NK-92 (cell line): Measurements from ENCODE around the gene KCNJ6.
"Not testable (repeated sequence)": the region's sequence is repeated elsewhere in the genome, so short reads cannot be mapped to it uniquely, and the experiment has no call there.

ENCODE experiments used
- DNase-seq: peaks from one replicate; lab custom pipeline; 2025; ENCODE audit not compliant: unreplicated experiment; lab: John Stamatoyannopoulos, UW

Gene KCNJ6

GRCh38 chr21:37686991-37687810, 229.1 kb downstream of the KCNJ6 start:
- DNase-seq, result no peak

GRCh38 chr21:37684547-37684946, 231.7 kb downstream of the KCNJ6 start:
- no peak for DNase-seq

- DNase-seq, result no peak
These were observed 232.2 kb downstream of the KCNJ6 start for GRCh38 chr21:37684115-37684493.

- no peak for DNase-seq
These were observed 232.7 kb downstream of the KCNJ6 start for GRCh38 chr21:37683396-37684114.

GRCh38 chr21:37682966-37683365, 233.3 kb downstream of the KCNJ6 start:
- DNase-seq, result no peak

DNA sequence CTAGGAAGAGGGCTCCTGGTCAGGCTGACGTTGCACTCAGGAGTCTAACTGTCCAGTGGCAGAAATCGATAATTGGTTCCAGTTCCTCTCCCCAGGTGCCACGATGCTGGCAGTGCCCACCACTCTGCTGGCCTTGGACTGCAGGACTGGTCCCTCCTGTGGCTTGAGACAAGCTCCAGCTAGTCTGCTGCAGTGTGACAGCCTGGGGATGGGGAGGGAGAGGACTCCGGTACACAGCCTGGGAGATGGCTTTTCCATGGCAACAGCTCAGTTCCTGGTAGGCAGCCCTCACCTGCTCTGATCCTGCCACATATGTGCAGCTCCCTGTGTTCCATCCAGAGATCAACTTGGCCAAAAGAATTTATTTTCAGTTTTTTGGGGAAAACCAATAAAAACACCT, 239.3 kb downstream of the KCNJ6 start:
- DNase-seq, result no peak

- no peak for DNase-seq
These were observed 241.0 kb downstream of the KCNJ6 start for GRCh38 chr21:37675202-37675801.

DNA sequence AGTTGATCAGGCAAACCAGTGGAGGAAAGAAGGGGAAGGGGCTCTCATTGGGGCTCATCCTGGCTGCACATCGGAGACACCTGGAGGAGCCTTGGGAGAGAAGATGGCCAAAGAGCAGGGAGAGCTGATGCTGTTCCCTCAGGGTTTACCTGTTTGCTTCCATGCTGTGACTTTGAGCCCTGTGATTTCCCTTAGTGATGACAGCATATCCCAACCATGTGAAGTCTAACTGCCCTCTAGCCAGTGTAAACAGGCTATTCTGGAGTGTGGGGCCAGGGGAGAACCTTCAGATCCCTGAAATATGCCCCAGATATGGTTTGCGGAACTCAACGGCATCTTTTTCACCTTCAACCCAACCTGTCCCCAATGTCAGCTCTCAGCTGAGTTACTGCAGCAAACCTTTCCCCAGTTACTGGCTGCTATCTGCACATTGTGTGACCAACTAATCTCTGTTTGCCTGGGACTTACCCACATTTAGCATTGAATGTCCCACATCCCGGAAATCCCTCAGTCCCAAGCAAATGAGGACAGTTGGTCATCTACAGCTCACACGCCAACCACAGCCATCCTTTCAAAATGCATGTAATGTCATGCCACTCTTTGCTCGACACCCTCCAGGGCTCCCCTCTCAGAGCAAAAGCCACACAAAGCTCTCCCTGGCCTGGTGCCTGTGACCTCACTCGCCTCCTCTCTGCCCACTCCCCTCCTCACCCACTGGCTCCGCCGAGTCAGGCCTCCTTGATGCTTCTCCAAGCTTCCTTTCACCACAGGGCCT, 242.3 kb downstream of the KCNJ6 start:
- DNase-seq, result no peak

DNA sequence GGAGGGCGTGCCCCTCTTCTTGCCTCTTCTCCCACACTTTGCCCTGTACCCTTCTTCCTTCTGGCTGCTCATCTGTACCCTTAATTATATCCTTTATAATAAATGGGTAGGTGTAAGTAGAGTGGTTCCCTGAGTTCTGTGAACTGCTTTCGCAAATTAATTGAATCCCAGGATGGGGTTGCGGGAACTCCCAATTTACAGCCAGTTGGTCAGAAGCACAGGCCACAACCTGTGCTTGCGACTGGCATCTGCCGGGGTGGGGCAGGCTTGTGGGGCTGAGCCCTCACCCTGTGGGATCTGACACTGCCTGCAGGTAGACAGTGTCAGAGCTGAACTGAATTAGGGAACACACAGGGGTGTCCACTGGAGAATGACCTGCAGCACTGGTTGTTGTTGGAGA, 244.9 kb downstream of the KCNJ6 start:
- no peak for DNase-seq

DNA sequence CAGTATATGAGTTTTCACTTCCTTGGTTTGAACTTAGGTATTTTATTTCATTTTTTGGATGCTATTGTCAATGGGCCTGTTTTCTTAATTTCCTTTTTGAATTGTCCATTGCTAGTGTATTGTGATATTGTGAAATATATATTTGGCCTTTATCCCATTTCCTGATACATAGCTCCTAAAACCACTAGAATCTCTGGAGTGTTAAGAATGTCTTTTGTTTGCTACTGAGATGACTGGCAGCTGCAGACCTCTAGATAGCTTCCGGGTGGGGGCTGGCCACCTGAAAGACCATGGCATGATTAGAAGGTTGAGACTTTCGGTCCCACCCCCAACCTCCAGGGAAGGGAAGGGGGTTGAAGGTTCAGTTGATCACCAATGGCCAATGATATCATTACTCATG, 245.4 kb downstream of the KCNJ6 start:
- DNase-seq, result no peak

DNA sequence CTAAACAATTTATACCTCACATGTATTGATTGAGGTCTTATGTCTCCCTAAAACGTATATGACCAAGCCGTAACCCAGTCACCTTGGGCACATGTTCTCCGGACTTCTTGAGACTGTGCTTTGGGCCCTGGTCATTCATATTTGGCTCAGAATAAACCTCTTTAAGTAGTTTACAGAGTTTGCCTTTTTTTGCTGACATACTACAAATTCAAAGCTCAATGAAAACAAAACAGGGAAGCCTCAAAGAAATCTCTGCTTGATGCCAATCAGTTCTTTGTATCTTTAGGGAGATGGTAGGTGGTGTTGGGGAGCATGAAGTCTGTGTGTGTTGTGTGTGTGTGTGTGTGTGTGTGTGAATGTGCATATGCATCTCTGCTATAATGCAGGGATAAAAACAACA, 247.0 kb downstream of the KCNJ6 start:
- DNase-seq, result no peak

DNA sequence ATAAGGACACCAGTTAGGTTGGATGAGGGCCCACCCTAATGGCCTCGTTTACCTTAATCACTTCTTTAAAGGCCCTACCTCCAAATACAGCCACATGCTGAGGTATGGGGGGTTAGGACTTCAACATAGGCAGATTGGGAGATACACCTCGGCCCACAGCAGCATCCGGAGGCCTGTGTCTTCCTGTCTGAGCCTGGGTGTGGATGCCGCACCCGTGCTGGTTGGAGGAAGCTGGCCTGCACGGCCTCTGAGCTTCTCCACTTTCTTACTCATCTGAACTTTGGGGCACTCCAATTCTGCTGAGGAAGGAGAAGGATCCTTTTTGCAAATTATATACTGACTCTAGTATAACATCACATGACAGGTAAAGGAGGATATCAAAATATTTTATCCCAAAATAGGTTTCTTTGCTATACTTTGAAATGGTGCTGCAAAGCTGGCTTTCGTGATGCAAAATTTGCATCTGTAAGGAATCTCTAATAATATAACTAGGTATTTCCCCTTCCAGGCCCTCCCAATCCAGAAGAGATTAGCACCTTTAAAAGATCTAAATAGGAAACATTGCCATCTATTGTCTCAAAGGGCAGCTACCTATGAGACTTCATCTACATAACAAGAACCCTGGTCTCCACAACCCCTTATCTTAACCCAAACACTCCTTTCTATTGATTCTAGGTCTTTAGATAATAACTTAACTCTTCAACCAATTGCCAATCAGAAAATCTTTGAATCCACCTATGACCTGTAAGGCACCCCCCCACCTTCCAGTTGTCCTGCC, 247.6 kb downstream of the KCNJ6 start:
- DNase-seq, result no peak

DNA sequence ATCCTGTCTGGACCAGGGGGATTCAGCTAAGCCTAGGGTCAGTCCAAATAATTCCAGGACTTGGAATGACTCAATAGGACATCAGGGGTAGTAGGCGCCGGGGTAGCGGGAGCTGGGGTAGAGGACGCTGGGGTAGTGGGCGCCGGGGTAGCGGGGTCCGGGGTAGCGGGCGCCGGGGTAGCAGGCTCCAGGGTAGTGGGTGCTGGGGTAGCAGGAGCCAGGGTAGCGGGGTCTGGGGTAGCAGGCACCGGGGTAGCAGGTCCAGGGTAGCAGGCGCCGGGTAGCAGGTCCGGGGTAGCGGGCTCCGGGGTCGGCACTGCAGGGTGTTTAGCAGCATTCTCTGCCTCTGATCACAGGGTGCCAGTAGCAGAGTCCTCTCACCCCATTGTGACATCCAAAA, 248.9 kb downstream of the KCNJ6 start:
- DNase-seq, result no peak

- DNase-seq, result no peak
These were observed 250.8 kb downstream of the KCNJ6 start for GRCh38 chr21:37665230-37666024.

DNA sequence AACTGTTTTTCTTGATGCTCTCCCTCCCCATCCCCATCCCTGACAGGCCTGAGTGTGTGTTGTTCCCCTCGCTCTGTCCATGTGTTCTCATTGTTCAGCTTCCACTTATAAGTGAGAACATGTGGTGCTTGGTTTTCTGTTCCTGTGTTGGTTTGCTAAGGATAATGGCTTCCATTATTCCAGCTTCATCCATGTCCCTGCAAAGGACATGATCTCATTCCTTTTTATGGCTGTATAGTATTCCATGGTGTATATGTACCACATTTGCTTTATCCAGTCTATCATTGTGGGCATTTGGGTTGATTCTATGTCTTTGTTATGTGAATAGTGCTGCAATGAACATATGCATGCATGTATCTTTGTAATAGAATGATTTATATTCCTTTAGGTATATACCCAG, 254.0 kb downstream of the KCNJ6 start:
- not testable (repeated sequence) for DNase-seq

GRCh38 chr21:37660709-37661108, 255.5 kb downstream of the KCNJ6 start:
- no peak for DNase-seq

DNA sequence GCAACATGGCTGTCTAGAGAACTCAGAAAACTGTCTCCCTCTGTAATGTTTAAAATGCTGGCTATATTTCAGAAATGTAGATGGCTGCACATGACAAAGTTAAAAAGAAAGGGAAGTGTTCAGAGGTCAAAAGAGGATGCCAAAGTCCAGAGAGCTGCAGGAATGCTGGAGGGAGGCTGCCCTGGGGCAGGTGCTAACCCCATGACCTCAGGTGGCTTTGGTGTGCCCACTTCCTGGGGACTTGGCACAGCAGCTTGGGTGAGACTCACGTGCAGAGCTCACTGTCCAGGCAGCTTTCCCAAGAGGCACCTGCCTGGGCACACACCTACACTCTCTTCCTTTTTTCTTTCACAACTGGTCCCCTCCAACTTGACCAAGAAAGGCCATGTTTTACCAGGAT, 256.4 kb downstream of the KCNJ6 start:
- no peak for DNase-seq

DNA sequence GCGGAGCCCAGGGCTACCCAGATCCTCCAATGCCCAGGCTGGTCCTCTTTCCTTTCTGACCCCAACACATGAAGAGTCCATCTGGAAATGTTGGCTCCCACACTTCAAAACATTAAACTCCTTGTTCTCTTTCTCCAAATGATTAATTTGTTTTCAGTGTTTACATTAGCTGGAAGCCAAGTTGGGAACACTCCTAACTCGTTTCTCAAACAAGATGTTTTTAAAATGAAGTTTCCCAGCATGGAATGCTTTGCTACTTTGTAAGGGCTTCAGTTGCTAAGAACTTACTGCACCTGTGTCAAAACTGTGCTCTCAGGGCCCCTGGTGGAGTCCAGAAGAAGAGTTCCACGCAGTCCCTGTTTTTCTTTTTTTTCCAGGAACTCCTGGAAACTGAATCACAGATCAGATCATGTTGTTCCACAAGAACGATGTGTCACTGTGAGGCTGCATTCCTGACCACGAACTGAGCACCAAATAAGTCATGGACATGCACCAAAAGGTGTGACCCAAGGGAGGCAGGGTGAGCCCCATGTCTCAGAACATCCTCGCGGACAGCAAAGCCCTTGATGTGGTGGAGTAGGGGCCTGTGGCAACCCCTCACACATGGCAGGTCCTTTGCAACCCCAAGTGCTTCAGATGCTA, 257.3 kb downstream of the KCNJ6 start:
- DNase-seq, result no peak

DNA sequence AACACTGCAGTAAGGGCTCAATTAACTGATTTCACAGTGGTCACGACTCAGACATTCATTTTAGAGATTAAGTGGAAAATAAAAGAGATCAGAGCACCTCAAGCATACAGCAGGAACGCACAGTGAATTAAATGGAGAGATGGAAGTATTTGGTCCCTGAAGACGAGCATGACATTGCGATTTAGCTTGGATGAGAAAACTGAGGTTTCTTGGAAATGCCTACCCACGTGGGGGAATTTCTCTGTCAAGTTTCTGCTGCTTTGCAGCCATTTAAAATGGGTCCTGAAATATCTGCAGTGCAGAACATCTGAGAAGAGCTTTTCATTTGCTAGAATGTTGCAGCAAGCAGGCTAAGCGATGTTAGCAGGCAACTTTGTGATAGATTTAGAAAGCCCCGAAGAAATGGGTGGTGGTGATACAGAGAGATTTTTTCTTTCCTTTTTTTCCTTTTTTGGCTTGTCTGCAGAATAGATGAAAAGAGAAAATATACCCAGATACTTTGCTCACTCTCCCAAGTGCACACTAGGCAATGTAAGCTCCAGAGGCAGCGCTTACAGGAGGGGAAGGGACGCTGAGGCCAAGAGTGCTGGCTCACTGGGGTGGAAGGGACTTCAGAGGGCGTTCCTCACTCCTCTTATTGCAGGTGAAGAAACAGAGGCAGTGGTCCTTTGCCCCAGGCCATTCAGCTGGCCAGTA, 258.0 kb downstream of the KCNJ6 start:
- DNase-seq, result no peak
